Measurements from ENCODE around the gene GTPBP3.

GRCh38 chr19:17336872-17337674 is at the start of gene GTPBP3:
- TF ChIP-seq CTCF (IDR thresholded peaks at IDR 0.05 in 4 of 5, conservative IDR thresholded peaks at IDR 0.05 in 1 of 5) = no peak
- TF ChIP-seq POLR2A (IDR thresholded peaks at IDR 0.05) = peak in 1 of 2 donors; percentile 26
